ENCODE data around the gene VAV2. TPM values are rescaled to one million over a fixed set of nuclear protein-coding genes. Genes with fewer than 3 reads are reported as not detected.

The VAV2 gene
- total and polyA plus RNA-seq, 2 of the 4 experiments (the other 2 are of a cell fraction), result 10.8 to 13.4 TPM

DNA sequence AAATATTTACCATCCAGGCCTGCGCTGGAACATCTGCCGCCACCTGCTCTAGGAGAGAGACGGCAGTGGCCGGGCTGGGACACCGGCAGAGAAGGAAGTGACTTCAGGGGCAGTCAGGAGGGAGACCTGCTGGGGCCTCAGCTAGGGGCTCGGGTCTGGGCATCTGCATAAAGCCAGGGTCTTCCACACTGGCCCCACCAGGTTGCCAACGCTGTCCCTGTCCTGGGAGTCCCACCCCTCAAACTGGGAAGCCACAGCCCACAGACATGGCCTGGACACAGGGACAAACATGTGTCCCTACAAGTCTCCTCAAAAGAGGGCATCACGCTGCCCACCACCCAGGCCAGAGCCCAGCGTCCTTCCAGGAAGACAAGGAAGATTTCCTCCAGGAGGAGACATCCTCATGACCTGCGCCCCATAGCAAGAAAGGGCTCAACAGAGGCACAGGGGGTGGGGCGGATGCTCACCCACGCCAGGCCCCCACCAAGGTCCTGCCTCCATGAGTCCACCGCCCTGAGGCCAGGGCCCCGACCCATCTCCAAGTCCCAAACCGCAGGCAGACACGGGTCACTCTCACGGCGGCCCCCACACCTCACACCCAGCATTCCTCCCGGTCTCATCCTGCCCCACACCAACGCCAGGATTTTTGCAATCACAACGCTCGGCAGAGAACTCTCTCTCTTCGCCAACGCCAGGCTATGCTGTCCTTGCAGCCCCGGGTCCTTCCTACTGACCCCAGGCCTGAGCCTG is 9.0 kb downstream of the VAV2 start:
- H3K9me1 ChIP-seq (ENCODE audit: insufficient read depth, low read length), result peaks cover 22% of the 10 kb centered on the region
- TF ChIP-seq, protein P1, sequence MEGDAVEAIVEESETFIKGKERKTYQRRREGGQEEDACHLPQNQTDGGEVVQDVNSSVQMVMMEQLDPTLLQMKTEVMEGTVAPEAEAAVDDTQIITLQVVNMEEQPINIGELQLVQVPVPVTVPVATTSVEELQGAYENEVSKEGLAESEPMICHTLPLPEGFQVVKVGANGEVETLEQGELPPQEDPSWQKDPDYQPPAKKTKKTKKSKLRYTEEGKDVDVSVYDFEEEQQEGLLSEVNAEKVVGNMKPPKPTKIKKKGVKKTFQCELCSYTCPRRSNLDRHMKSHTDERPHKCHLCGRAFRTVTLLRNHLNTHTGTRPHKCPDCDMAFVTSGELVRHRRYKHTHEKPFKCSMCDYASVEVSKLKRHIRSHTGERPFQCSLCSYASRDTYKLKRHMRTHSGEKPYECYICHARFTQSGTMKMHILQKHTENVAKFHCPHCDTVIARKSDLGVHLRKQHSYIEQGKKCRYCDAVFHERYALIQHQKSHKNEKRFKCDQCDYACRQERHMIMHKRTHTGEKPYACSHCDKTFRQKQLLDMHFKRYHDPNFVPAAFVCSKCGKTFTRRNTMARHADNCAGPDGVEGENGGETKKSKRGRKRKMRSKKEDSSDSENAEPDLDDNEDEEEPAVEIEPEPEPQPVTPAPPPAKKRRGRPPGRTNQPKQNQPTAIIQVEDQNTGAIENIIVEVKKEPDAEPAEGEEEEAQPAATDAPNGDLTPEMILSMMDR (conservative IDR thresholded peaks at IDR 0.05; ENCODE audit: low read depth, low read length), result no peak
- TF ChIP-seq SMC3 (IDR thresholded peaks at IDR 0.05; ENCODE audit: low read depth, low read length) (no peak), POLR2A (IDR thresholded peaks at IDR 0.05; ENCODE audit: low read depth, low read length) (no peak), RCOR1 (IDR thresholded peaks at IDR 0.05; ENCODE audit: insufficient replicate concordance, low read length) (no peak), BHLHE40 (IDR thresholded peaks at IDR 0.05; ENCODE audit: low read depth, low read length) (no peak), NFE2L2 (IDR thresholded peaks at IDR 0.05; ENCODE audit: low read depth, low read length) (no peak), FOS (IDR thresholded peaks at IDR 0.05; ENCODE audit: low read depth, low read length) (no peak), RAD21 (IDR thresholded peaks at IDR 0.05; ENCODE audit: low read length) (no peak), ELK1 (IDR thresholded peaks at IDR 0.05; ENCODE audit: borderline replicate concordance, low read depth, low read length) (no peak), MAZ (IDR thresholded peaks at IDR 0.05; ENCODE audit: borderline replicate concordance, low read depth, low read length) (no peak), MXI1 (IDR thresholded peaks at IDR 0.05; ENCODE audit: borderline replicate concordance, low read depth, low read length) (no peak), CEBPB (IDR thresholded peaks at IDR 0.05; ENCODE audit: low read depth, low read length) (no peak), CHD1 (IDR thresholded peaks at IDR 0.05; ENCODE audit: low read depth, low read length) (no peak), RFX5 (IDR thresholded peaks at IDR 0.05; ENCODE audit: low read depth, low read length) (no peak), MAFK (IDR thresholded peaks at IDR 0.05; ENCODE audit: low read depth, low read length) (no peak)
- TF ChIP-seq, protein P2, sequence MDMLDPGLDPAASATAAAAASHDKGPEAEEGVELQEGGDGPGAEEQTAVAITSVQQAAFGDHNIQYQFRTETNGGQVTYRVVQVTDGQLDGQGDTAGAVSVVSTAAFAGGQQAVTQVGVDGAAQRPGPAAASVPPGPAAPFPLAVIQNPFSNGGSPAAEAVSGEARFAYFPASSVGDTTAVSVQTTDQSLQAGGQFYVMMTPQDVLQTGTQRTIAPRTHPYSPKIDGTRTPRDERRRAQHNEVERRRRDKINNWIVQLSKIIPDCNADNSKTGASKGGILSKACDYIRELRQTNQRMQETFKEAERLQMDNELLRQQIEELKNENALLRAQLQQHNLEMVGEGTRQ (IDR thresholded peaks at IDR 0.05; ENCODE audit: low read depth, low read length), result no peak
- WGBS, 2 experiments (ENCODE audit: extremely low coverage in 2 of 2, insufficient read length in 1 of 2), result 74% methylated on average over 12 of the region's 25 CpGs; no CpG with 5 or more reads in 1 of the 2 experiments

More for the DNA sequence above, 9.0 kb downstream of the VAV2 start:
- ChIA-PET CTCF (no interaction called here), POLR2A (ENCODE audit: unreplicated experiment) (no interaction called here)
- H3K36me3 ChIP-seq (ENCODE audit: control insufficient read depth, insufficient read depth, low read length), result 0 out of 2 replicates have a peak, but pooled peaks cover 1% of the 10 kb centered on the region
- no peak overlapping the region for H2BK120ac ChIP-seq (ENCODE audit: low read depth, low read length)
- no peak overlapping the region for H4K91ac ChIP-seq (ENCODE audit: insufficient read depth, low read depth, low read length)
- H3K9me3 ChIP-seq (ENCODE audit: control insufficient read depth, insufficient read depth, low read length), result no peaks in the 10 kb centered on the region
- in situ Hi-C loops (cut with MboI; ENCODE audit: low sequenced_read_pairs) (no loop called here), intact Hi-C loops (cut with micrococcal nuclease) (no loop called here), dilution Hi-C loops (cut with HindIII; ENCODE audit: low sequenced_read_pairs, unreplicated experiment) (no loop called here)
- no peak overlapping the region for H4K8ac ChIP-seq (ENCODE audit: low read depth in 2 of 2, low read length in 2 of 2)
- H3K27ac ChIP-seq (ENCODE audit: insufficient read depth, low read length), result no peak overlapping the region
- no peaks in the 10 kb centered on the region for H3K27me3 ChIP-seq (ENCODE audit: control insufficient read depth, insufficient read depth, low read length)
- H2BK5ac ChIP-seq (ENCODE audit: low read depth, low read length, poor library complexity, severe bottlenecking), result no peak overlapping the region
- H3K4me1 ChIP-seq (ENCODE audit: control insufficient read depth, insufficient read depth, low read length), result peaks cover 22% of the 10 kb centered on the region
- no peak overlapping the region for H3K56ac ChIP-seq (ENCODE audit: extremely low read depth, insufficient read depth, low read length)
- ATAC-seq (ENCODE audit: low read depth) (no peak), DNase-seq (no peak)
- no peak overlapping the region for H3K4ac ChIP-seq (ENCODE audit: low read depth, low read length)
- H3K79me1 ChIP-seq (ENCODE audit: low read depth in 1 of 2, low read length in 2 of 2), result peaks cover 33 to 86% of the 10 kb centered on the region in 2 experiments
- BruUV-seq (replicated peaks), result no TSS peak
- H3K14ac ChIP-seq (replicated peaks; ENCODE audit: low read depth, low read length), result no peak overlapping the region
- no peak overlapping the region for H3K18ac ChIP-seq (ENCODE audit: low read depth, low read length)
- peaks cover 92% of the 10 kb centered on the region for H4K20me1 ChIP-seq (ENCODE audit: insufficient read depth, low read length)
- H4K5ac ChIP-seq (ENCODE audit: low read depth, low read length), result no peak overlapping the region
- H2AK9ac ChIP-seq (replicated peaks; ENCODE audit: low read depth, low read length, poor library complexity), result no peak overlapping the region
- H3K4me2 ChIP-seq (ENCODE audit: low read depth, low read length), result no peak overlapping the region
- H2BK15ac ChIP-seq (ENCODE audit: low read depth, low read length), result no peak overlapping the region
- no peak overlapping the region for H3K9ac ChIP-seq (ENCODE audit: low read depth, low read length)
- no peak overlapping the region for H2BK20ac ChIP-seq (ENCODE audit: low read depth, low read length)
- H2AK5ac ChIP-seq (ENCODE audit: low read depth, low read length), result no peak overlapping the region
- no peak overlapping the region for H2AFZ ChIP-seq (replicated peaks; ENCODE audit: low read length, poor library complexity)
- H3K4me3 ChIP-seq (ENCODE audit: insufficient read depth, low read depth, low read length), result no peak overlapping the region
- no peak overlapping the region for H3K23ac ChIP-seq (ENCODE audit: low read depth, low read length)
